HG02943 (cell line): ENCODE results near the gene PARD3B.

ENCODE experiments used
- ATAC-seq: cut with Tn5 transposase; IDR thresholded peaks from one replicate; pipeline ENCODE4 v1.9.1; 2021; ENCODE audit warnings: mild to moderate bottlenecking, low read depth, moderate library complexity; ENCODE audit not compliant: unreplicated experiment

PARD3B gene

DNA sequence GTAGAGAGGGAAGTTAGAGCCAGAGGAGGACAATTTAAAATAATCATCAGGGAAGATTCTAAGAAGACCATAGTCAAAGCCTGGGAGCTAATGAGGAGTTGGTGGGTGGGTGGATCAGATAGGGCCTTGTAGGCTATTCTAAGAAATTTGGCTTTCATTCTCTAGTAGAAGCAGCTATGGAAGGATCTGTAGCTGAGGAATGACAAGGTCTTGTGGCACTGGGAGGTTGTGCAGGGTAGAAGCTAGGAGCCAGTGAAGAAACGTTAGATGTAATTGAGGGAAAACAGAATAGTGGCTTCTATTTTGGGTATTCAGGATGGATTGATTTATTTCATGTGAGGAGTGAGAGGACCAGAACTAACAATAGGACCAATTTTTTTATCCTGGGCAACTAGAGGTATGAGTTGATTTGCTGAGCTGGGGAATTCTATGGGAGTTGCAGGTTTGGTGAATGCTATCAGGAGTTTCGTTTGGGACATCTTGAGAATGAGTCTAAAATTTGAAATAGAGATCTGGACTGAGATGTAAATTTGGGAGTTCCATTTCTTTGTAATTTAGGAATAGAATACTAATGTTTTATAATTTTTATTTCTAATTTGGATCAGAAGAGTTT lies 371.9 kb downstream of the PARD3B start:
- no peak for ATAC-seq

DNA sequence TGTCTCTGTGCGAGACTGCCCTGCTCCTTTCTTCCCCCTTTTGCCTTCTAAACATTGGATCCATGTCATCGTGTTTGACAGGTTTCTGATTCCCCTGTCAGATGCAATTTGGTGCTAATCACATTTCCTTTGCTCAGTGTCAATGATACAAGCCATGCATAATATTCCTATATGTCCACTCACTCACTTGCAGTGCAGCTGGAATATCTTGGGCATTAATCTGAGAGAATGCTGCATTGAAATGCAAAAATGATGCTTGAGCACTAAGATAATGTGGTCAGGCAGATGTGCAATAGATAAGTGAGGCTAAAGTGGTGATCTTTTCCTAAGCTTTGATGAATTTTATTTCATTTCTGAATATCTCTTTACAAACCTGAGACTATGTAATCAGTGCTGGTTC lies 375.5 kb downstream of the PARD3B start:
- ATAC-seq: no peak

GRCh38 chr2:204923957-204924356 lies 378.7 kb downstream of the PARD3B start:
- no peak for ATAC-seq

GRCh38 chr2:204931562-204931961 lies 386.3 kb downstream of the PARD3B start:
- no peak for ATAC-seq

DNA sequence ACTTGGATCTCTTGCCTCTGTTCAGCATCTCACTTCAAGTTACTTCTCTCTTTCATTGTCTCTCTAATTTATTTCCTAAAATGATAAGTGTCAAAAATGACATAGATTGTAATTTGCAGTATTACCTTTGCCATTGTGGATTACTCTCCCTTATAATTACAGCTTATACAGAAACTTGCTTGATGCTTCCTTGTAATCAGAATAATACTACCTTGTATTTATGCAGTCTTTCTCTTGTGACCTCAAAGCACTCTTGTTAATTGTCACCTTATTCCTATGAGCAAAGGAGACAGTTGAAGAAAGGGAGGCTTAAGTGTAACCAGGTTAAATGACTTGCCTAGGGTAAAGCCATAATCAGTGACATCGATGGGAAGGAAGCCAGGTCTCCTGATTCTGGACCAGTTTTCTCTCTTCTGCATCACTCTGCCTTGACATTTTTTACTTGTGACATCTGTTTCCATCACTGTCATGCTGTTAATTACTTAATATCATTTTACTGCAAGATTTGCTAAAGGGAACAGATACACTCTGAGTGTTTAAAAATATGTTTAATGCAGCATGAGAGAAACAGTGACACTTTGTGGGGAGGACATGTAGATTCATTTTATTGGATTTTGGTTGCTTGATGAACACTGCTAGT lies 388.6 kb downstream of the PARD3B start:
- no peak for ATAC-seq

- ATAC-seq: no peak
These were observed 399.7 kb downstream of the PARD3B start for GRCh38 chr2:204944927-204945326.

GRCh38 chr2:204945376-204945775 lies 400.1 kb downstream of the PARD3B start:
- no peak for ATAC-seq

DNA sequence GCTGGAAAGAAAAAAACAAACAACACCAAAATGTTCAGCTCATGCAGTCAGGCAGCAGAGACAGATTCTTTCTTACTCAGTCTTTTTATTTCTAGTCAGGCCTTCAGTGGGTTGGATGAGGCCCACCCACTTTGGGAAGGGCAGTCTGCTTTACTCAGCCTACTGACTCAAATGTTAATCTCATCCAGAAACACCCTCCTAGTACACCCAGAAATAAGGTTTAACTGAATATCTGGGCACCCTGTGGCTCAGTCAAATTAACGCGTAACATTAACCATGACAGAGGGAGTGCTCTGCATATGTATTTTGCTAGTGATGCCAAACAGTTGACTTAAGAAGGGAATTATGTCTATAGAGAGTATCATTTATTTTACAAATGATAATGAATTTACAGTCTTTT lies 401.6 kb downstream of the PARD3B start:
- ATAC-seq: no peak

DNA sequence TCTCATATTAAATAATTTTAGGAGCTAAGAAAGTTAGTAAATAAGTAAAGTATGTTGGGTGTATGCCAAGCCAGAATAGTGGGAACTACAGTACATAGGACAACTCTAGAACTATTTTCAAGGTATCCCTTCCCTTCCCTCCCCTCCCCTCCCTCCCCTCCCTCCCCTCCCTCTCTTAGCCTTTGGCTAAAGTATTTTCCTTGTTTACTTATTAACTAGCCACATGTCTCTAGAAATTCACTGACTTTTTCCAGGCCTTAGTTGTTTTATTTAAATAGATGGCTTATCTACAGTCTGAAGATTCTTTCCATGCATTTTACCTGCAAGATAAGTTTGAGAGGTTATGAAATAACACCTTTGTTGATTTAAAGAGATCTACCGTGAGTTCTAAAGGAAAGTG lies 402.1 kb downstream of the PARD3B start:
- no peak for ATAC-seq

GRCh38 chr2:204948024-204948763 lies 402.9 kb downstream of the PARD3B start:
- ATAC-seq: no peak

GRCh38 chr2:204948822-204949221 lies 403.5 kb downstream of the PARD3B start:
- no peak for ATAC-seq

GRCh38 chr2:204950695-204951346 lies 405.5 kb downstream of the PARD3B start:
- no peak for ATAC-seq

DNA sequence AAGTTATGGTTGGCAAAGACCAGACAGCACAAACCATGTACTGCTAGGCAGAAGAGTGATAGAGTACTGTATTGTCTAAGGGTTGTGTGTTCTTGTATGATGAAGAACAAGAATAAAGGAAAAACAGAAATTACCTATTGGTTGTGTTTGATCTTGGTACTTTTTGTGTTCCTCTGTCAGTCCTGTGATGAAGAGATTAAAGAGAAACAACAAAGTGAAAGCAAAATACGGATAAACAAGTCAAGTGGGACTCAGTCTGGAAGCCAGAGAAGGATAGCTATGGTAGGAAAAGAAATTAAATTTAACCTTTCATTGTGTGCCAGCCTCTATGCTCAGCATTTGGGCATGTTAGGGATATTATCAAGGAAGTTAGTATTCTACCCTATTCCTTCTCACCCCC lies 413.1 kb downstream of the PARD3B start:
- ATAC-seq: no peak

DNA sequence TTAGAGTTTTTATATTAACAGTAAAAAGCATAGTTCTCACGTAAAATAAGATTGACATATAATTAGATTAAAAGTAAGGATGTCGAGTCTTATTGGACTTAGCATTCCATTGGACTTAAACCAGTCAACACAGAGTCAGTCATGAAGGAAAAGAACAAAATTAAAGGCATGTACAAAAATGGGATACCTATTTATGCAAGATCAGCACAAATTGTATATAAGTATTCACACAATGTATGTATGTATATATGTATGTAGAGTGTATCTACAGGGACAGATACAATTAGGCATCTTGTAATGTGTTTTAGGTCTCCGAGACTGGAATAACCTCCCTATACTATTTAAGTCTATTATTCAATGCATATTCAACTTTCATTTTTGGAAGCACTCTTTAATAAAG lies 419.1 kb downstream of the PARD3B start:
- no peak for ATAC-seq

DNA sequence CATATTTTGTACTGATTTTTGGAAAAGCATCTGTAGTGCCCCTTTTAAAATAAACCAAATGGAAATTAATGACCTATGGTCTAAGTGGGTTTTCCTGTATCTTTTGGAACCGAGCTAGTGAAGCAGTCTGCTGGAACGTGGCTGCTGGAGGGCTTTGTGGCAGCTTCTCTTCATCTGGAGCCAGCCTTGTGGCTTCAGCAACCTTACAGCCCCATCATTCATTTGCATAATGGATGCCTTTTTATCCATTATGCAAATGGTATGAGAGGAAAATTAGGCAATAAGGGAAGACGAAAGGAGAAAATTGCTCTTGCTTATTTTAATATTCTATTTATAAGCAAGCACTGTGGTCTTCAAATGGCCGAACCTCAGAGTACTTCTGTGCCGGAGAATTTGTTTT lies 421.0 kb downstream of the PARD3B start:
- ATAC-seq: no peak

DNA sequence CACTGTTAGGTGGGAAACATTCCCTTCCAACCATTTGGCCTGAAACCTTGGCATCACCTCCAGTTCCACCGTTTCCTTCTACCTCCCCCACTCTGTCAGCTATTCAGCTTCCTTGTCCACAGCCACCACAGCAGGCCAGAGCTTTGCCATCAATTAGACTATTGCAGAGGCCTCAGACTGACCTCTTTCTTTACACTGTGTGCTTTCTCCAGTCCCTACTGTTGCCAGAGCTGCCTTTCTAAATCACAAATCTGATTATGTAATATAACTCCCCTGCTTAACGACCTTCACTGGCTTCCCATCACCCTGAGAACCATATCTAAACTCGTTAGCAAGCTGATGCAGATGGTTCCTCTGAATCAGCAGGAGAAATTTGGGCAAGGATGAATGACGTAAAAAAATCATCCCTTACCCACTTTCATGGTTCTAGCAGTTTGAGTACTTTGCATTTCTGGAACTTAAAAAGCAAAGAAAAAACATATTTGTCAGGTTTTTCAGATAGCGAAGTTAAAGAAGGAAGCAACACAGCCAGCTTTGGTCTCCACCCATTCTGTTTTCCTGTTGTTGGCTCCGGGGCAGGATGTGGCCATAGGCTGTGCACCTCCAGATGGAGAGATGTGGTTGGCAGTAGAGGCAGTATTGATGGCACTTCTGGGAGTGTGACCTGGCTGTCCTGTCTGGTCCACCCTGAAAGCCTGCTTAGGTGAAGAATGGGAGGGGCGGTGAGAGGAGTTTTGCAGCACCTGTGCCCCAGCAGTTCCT lies 422.1 kb downstream of the PARD3B start:
- ATAC-seq: no peak

DNA sequence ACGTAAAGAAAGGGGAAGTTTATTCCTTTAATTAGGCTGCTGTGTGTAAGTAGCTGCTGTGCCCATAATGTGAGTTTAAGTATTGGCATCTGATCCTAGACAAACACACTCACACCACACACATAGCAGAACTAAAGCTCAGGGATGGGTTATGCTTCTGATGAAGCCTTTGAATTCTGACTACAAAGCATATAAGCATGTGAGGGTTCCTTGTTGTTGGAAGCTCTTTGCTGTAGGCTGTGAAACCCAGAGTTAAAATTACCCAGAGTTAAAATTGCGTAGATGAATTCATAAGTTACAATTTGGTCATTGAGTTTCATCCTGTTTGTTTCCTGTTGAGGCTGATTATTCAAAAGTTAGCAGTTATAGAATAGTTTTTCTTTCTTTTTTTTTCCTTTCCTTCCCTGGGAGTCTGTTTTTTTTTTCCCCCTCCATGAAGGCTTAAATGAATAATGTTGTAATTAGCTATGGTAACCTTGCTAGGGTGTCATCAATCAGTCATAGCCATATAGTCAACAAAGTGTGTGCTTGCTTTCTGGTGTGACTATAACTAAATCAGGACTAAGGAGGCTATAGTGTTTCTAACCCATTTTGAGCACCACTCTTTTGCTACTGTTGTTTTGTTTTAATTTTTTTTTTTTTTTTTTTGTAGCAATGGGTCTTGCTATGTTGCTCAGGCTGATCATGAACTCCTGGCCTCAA lies 426.1 kb downstream of the PARD3B start:
- no peak for ATAC-seq

DNA sequence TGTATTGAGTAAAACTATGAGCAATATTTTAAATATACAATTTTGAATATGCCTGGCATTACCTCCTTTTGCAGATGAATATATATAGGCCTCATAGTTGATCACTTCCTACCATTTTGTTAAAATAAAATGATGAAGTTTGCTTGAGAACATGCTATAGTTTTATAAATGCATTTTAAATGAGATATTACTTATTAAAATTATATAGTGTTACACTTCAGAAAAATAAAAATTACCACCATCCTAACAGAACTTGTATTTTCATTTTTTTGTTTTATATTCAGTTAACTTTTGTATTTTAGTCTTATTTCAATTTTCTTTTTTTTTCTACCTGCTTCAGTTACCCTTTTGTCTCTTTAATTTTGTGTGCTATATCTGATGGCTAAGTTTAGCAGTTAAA lies 426.9 kb downstream of the PARD3B start:
- ATAC-seq: no peak

DNA sequence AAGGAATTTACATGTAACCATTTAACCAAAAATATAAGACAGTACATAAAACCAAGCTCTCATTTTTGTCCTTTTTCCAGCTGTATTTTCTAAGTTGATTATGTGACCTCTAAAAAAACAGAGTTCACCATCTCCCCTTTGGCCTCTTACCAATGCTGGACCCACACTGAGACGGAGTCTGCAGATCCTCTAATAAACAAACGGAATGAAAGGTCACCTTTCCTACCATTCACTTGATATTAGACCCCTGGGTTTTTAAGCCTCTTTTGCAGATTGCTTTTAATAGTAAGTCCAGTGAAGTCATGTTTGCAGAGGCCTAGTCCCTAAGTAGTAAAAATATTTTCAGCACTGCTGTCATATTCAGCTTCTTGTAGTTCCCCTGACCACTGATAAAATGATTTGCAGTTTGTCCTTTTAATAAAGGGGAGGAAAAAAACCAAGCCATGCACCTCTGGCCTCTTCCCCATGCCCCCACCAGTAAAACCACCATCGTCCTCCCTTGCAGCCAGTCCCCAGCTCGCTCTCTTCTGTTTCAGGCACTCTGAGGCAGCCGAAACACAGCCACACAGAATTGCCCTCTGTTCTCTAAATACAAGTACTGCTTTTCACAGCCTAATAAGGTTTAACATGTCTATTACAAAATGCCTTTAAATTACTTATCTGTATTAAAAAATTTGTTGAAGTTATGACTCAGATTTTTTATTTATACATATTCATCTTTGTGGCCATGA lies 427.5 kb downstream of the PARD3B start:
- ATAC-seq: no peak
